ENCODE data around the gene SGO1.
"Not testable (repeated sequence)": the region's sequence is repeated elsewhere in the genome, so short reads cannot be mapped to it uniquely, and the experiment has no call there.

The SGO1 gene

GRCh38 chr3:20185679-20186599, at the start of gene SGO1:
Gene SGO1, minus strand, starts transcription at chr3:20186206. Its CDS starts 2,179 bp downstream, at chr3:20184027.
- peak; percentile 100 for DNase-seq

GRCh38 chr3:20235796-20236195, 49.8 kb upstream of the SGO1 start:
- no peak for DNase-seq

- DNase-seq: no peak
Observed at GRCh38 chr3:20232906-20233780, 47.1 kb upstream of the SGO1 start.

GRCh38 chr3:20230954-20231353, 44.9 kb upstream of the SGO1 start:
- no peak for DNase-seq

- DNase-seq: no peak
Observed at GRCh38 chr3:20225769-20226168, 39.8 kb upstream of the SGO1 start.

- no peak for DNase-seq
Observed at GRCh38 chr3:20222274-20222673, 36.3 kb upstream of the SGO1 start.

GRCh38 chr3:20218215-20218614, 32.2 kb upstream of the SGO1 start:
- DNase-seq: no peak

- DNase-seq: no peak
Observed at GRCh38 chr3:20215636-20216035, 29.6 kb upstream of the SGO1 start.

GRCh38 chr3:20213491-20213890, 27.5 kb upstream of the SGO1 start:
- DNase-seq: not testable (repeated sequence)

GRCh38 chr3:20207945-20208344, 21.9 kb upstream of the SGO1 start:
- not testable (repeated sequence) for DNase-seq

GRCh38 chr3:20205898-20206297, 19.9 kb upstream of the SGO1 start:
- DNase-seq: not testable (repeated sequence)

- no peak for DNase-seq
Observed at GRCh38 chr3:20201143-20201542, 15.1 kb upstream of the SGO1 start.

- DNase-seq: no peak
Observed at GRCh38 chr3:20197775-20198174, 11.8 kb upstream of the SGO1 start.

GRCh38 chr3:20194793-20195460, 8.9 kb upstream of the SGO1 start:
- no peak for DNase-seq

- DNase-seq: no peak
Observed at GRCh38 chr3:20190991-20191390, 5.0 kb upstream of the SGO1 start.

- DNase-seq: no peak
Observed at GRCh38 chr3:20186600-20187004, 596 bp upstream of the SGO1 start.

- no peak for DNase-seq
Observed at GRCh38 chr3:20185331-20185678, 701 bp downstream of the SGO1 start.

GRCh38 chr3:20182206-20182605, 3.8 kb downstream of the SGO1 start:
- no peak for DNase-seq

- DNase-seq: no peak
Observed at GRCh38 chr3:20181276-20181675, 4.7 kb downstream of the SGO1 start.

GRCh38 chr3:20173844-20174410, 12.1 kb downstream of the SGO1 start:
- DNase-seq: no peak

GRCh38 chr3:20161714-20162113, 24.3 kb downstream of the SGO1 start:
- no peak for DNase-seq

- DNase-seq: no peak
Observed at GRCh38 chr3:20160230-20160629, 25.8 kb downstream of the SGO1 start.

GRCh38 chr3:20154928-20155327, 31.1 kb downstream of the SGO1 start:
- DNase-seq: no peak
